Kidney (tissue), 14 donors: ENCODE results near the gene UBE2N. TPM values are rescaled to one million over a fixed set of nuclear protein-coding genes. Genes with fewer than 3 reads are reported as not detected.

Experiments used
- DNase-seq, 5 donors: peaks; one replicate each; pipeline ENCODE4 v3.0.0-alpha.2; 2013 to 2020
- FAIRE-seq: peaks from 2 replicates; lab custom pipeline; 2012; peaks lifted over from hg19 to GRCh38; lab: Jason Lieb, UNC
- H3K27ac ChIP-seq, 2 donors: one replicate each; pipeline ENCODE4 v1.7.0; 2013; ENCODE audit warnings: low read depth in 2 of 2, low read length in 2 of 2, inconsistent platforms in 1 of 2
- H3K27me3 ChIP-seq: one replicate; pipeline ENCODE4 v1.7.1; 2013; ENCODE audit warnings: low read length, inconsistent platforms; ENCODE audit not compliant: control insufficient read depth, insufficient read depth
- H3K36me3 ChIP-seq, 3 donors: one replicate each; pipeline versions ENCODE4 v1.7.0 to v1.7.1; 2013; ENCODE audit warnings: low read length in 3 of 3, control low read depth in 1 of 3, inconsistent platforms in 1 of 3; ENCODE audit not compliant: insufficient read depth in 3 of 3, control insufficient read depth in 2 of 3
- H3K4me1 ChIP-seq, 3 donors: one replicate each; pipeline versions ENCODE4 v1.7.0 to v1.7.1; 2013; ENCODE audit warnings: low read length in 3 of 3, inconsistent platforms in 1 of 3, low read depth in 1 of 3; ENCODE audit not compliant: control insufficient read depth in 2 of 3, insufficient read depth in 2 of 3
- H3K4me3 ChIP-seq, 3 donors: one replicate each; pipeline versions ENCODE4 v1.7.0 to v1.8.1; 2013; ENCODE audit warnings: low read length in 3 of 3, control low read depth in 1 of 3, inconsistent platforms in 1 of 3
- H3K9ac ChIP-seq, 3 donors: one replicate each; pipeline versions ENCODE4 v1.7.0 to v1.7.1; 2013; ENCODE audit warnings: low read length in 3 of 3, control low read depth in 1 of 3, inconsistent platforms in 1 of 3
- H3K9me3 ChIP-seq, 3 donors: one replicate each; pipeline versions ENCODE4 v1.7.0 to v1.7.1; 2013; ENCODE audit warnings: low read length in 3 of 3, control low read depth in 1 of 3, inconsistent platforms in 1 of 3; ENCODE audit not compliant: control insufficient read depth in 2 of 3, insufficient read depth in 1 of 3
- intact Hi-C: fragments of 100-400 bp; cut with DNase I; formaldehyde crosslinking; loops from one replicate; pipeline ENCODE4 v1.11.1; 2022
- polyA plus RNA-seq: library from polyadenylated mRNA; stranded (reverse); fragments of 350-450 nt; fragmentation: Illumina TruSeq; extraction: RNeasy Lipid Tissue Mini Kit (QIAGEN cat#74804); gene quantifications from one replicate; pipeline ENCODE4 v1.2.3, GENCODE V29; 2014; ENCODE audit warnings: low read depth, low replicate concordance; ENCODE audit not compliant: insufficient read depth
- total RNA-seq: library from RNA; stranded (reverse); fragmentation: NEBNext Ultra II Directional; extraction: Animal tissue kit (Norgen Biotek cat#: 25700); gene quantifications from one replicate; pipeline ENCODE4 v1.2.1, GENCODE V29; 2021
- TF ChIP-seq, protein P1 (sequence below): IDR thresholded peaks from 3 replicates; pipeline ENCODE4 v1.5.1; 2012; ENCODE audit warnings: mild to moderate bottlenecking, moderate library complexity, borderline replicate concordance; ENCODE audit not compliant: insufficient read depth; ENCODE audit errors: extremely low read depth
- donor health status: control.
- donor health status: control.
- donor health status: control.
- donor health status: control.
- donor health status: control.
- donor health status: DM: yes; HTN: yes; CAD: no.
- donor health status: Normal renal cell carcinoma (clear cell type).

Gene UBE2N
- total and polyA plus RNA-seq, 2 donors from 2014 or later: 84.7 to 97.3 TPM

DNA sequence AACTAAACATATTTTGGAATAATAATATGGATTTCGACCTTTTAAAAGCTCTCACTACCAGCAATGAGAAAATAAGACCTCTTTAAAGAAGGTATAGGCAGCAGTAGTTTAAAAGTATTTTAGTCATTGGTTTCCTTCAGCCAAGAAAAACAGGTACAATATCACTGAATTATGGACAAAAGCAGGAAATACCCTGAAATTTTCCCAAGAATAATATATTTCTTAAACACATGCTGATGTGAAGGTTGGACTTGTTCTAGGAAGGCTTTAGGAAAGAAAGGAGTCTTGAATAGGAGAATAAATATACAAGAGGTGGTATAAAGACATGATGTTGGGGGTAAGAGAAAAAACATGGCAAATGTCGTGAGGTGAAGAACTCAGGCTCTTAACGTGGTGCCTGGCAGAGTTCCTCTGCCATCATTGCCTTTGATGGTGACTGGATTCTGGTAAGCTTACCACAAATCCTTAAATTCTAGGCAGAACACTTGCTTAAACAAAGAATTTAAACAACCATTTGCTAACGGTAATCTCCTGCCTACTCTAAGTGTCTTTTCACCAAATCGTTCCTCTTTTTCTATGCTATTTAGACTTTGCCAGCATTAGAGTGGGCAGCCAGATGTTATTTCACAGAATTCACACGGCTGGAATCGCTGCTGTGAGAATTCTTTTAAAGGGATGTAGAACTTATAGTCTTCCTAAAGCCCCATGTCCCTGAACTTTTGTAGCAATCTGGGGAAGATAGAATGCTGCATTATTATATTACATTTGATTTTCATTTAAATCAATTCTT lies 75.9 kb downstream of the UBE2N start:
- no peak for FAIRE-seq
- intact Hi-C loops: no loop called here

DNA sequence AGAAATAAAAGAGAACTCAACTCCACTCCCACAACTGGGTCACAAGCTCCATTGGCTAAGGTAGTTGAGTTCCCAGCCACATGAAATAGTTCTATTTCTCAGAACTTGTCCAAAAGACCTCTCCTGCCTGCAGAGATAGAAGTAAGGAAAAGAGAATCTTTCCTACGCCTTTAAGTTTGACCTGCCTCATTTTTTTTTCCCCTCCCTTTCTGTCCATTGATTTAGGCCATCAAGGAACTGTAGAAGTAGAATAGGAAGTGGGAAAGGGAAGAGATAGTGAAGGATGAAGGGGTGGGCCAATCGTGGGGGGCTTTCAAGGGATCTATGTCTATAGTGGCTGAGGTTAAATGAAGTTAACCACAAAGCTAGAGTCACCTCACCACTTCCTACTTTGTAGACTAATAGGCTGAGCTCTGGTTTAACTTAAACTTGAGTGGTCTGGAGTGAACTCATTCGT lies 77.9 kb downstream of the UBE2N start:
- Histone ChIP-seq H3K9ac (no peak overlapping the region), H3K36me3 (no peaks in the 10 kb centered on the region), H3K4me1 (peaks cover 0 to 5% (median 0%) of the 10 kb centered on the region in 3 donors), H3K9me3 (no peaks in the 10 kb centered on the region), H3K27ac (no peak overlapping the region), H3K27me3 (no peaks in the 10 kb centered on the region), H3K4me3 (no peak overlapping the region)
- no peak for DNase-seq
- TF ChIP-seq, protein P1, sequence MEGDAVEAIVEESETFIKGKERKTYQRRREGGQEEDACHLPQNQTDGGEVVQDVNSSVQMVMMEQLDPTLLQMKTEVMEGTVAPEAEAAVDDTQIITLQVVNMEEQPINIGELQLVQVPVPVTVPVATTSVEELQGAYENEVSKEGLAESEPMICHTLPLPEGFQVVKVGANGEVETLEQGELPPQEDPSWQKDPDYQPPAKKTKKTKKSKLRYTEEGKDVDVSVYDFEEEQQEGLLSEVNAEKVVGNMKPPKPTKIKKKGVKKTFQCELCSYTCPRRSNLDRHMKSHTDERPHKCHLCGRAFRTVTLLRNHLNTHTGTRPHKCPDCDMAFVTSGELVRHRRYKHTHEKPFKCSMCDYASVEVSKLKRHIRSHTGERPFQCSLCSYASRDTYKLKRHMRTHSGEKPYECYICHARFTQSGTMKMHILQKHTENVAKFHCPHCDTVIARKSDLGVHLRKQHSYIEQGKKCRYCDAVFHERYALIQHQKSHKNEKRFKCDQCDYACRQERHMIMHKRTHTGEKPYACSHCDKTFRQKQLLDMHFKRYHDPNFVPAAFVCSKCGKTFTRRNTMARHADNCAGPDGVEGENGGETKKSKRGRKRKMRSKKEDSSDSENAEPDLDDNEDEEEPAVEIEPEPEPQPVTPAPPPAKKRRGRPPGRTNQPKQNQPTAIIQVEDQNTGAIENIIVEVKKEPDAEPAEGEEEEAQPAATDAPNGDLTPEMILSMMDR: no peak
- intact Hi-C loops: no loop called here
- no peak for FAIRE-seq

More for the DNA sequence above, 75.9 kb downstream of the UBE2N start:
- Histone ChIP-seq H3K9ac (no peak overlapping the region), H3K27ac (no peak overlapping the region), H3K9me3 (no peaks in the 10 kb centered on the region), H3K27me3 (no peaks in the 10 kb centered on the region), H3K4me1 (peaks cover 0 to 5% (median 0%) of the 10 kb centered on the region in 3 donors), H3K4me3 (no peak overlapping the region), H3K36me3 (no peaks in the 10 kb centered on the region)
- TF ChIP-seq, protein P1: no peak
- no peak for DNase-seq

DNA sequence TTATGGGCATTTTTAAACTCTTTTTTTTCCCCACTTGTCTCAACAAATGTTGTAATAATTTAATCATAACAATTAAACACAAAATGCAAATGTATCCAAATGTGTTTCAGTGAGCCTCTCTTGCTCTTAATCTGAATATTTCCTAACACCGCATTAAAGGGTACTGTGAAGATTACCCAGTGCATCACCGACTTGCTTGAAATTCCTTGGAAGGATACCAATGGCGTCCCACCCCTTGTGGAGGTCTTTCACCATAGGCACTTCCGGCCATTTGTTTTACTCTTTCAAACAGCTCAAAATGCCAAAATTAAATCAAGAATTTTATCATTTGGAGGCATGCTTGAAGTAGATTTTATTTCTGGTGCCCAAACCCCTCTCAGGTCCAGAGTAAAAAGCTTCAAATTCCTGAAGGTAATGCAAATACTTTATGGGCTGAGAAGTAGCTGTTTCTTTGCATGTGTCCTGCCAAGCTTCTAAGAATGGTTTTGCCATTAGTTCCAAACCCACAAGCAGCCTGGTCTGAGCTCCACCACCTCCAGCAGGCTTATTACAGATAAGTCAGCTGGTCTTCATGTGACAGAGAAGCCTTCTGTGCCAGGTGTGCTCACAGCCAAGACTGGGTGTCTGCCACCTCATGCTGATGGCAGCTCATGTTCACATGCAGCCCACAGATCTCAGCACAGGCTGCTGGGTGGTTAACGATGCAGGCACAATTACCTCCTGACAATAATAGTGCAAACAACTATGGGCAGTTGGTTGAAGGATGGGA lies 80.4 kb downstream of the UBE2N start:
- TF ChIP-seq, protein P1: no peak
- Histone ChIP-seq H3K36me3 (no peaks in the 10 kb centered on the region), H3K4me3 (no peak overlapping the region), H3K27me3 (no peaks in the 10 kb centered on the region), H3K27ac (no peak overlapping the region), H3K4me1 (peaks cover 0 to 5% (median 0%) of the 10 kb centered on the region in 3 donors), H3K9ac (no peak overlapping the region), H3K9me3 (no peaks in the 10 kb centered on the region)
- no peak for FAIRE-seq
- peak in 3 of 5 donors; percentile 18 to 30 (median 27) for DNase-seq
- intact Hi-C loops: no loop called here
